H9 (cell line): ENCODE data around the gene SYVN1. TPM values are rescaled to one million over a fixed set of nuclear protein-coding genes. Genes with fewer than 3 reads are reported as not detected.

Experiments used
- DNase-seq: peaks from one replicate; pipeline ENCODE4 v3.0.0-alpha.2; 2017
- H2AFZ ChIP-seq: one replicate; pipeline ENCODE4 v1.6.1; 2013; ENCODE audit warnings: mild to moderate bottlenecking, low read length, control low read depth, moderate library complexity
- H2AK5ac ChIP-seq: 2 replicates; pipeline ENCODE4 v1.6.1; 2013; ENCODE audit warnings: low read length, control low read depth, mixed read lengths; ENCODE audit not compliant: insufficient read length
- H2BK120ac ChIP-seq: one replicate; pipeline ENCODE4 v1.6.1; 2013; ENCODE audit warnings: low read depth, mild to moderate bottlenecking, low read length, control low read depth, inconsistent platforms; ENCODE audit not compliant: poor library complexity, severe bottlenecking
- H2BK12ac ChIP-seq: 2 replicates; pipeline ENCODE4 v1.6.1; 2013; ENCODE audit warnings: low read length, control low read depth, mixed read lengths, low read depth; ENCODE audit not compliant: insufficient read length
- H2BK15ac ChIP-seq: 2 replicates; pipeline ENCODE4 v1.6.1; 2013; ENCODE audit warnings: low read depth, low read length, control low read depth
- H2BK20ac ChIP-seq: one replicate; pipeline ENCODE4 v1.6.1; 2013; ENCODE audit warnings: low read depth, mild to moderate bottlenecking, low read length, control low read depth, inconsistent platforms; ENCODE audit not compliant: poor library complexity, severe bottlenecking
- H2BK5ac ChIP-seq: 2 replicates; pipeline ENCODE4 v1.6.1; 2013; ENCODE audit warnings: low read length, control low read depth, mixed read lengths; ENCODE audit not compliant: insufficient read length
- H3K14ac ChIP-seq: 2 replicates; pipeline ENCODE4 v1.6.1; 2013; ENCODE audit warnings: low read length, control low read depth; ENCODE audit not compliant: insufficient read depth
- H3K18ac ChIP-seq: 2 replicates; pipeline ENCODE4 v1.6.1; 2013; ENCODE audit warnings: low read depth, mild to moderate bottlenecking, mixed read lengths, low read length, control low read depth; ENCODE audit not compliant: insufficient read length
- H3K23ac ChIP-seq: 2 replicates; pipeline ENCODE4 v1.6.1; 2013; ENCODE audit warnings: low read length, control low read depth, mixed read lengths, low read depth; ENCODE audit not compliant: insufficient read length
- H3K23me2 ChIP-seq: 2 replicates; pipeline ENCODE4 v1.6.1; 2013; ENCODE audit warnings: low read depth, mild to moderate bottlenecking, mixed read lengths, low read length, control low read depth; ENCODE audit not compliant: insufficient read length, poor library complexity, severe bottlenecking
- H3K27ac ChIP-seq: 2 replicates; pipeline ENCODE4 v1.5.1; 2013; ENCODE audit warnings: low read length, control low read depth, mixed read lengths, low read depth; ENCODE audit not compliant: insufficient read length
- H3K27me3 ChIP-seq: 2 replicates; pipeline ENCODE4 v1.6.1; 2013; ENCODE audit warnings: low read length, control low read depth, inconsistent platforms; ENCODE audit not compliant: insufficient read depth
- H3K4ac ChIP-seq: 2 replicates; pipeline ENCODE4 v1.6.1; 2013; ENCODE audit warnings: low read depth, mild to moderate bottlenecking, control low read depth, inconsistent platforms, low read length, moderate library complexity
- H3K4me1 ChIP-seq: 2 replicates; pipeline ENCODE4 v1.6.1; 2013; ENCODE audit warnings: low read length, control low read depth, inconsistent platforms; ENCODE audit not compliant: insufficient read depth
- H3K4me2 ChIP-seq: 2 replicates; pipeline ENCODE4 v1.6.1; 2013; ENCODE audit warnings: low read length, control low read depth, mixed read lengths; ENCODE audit not compliant: insufficient read length, insufficient read depth
- H3K56ac ChIP-seq: 2 replicates; pipeline ENCODE4 v1.6.1; 2013; ENCODE audit warnings: low read depth, mild to moderate bottlenecking, mixed read lengths, low read length, control low read depth; ENCODE audit not compliant: insufficient read length
- H3K79me1 ChIP-seq: 2 replicates; pipeline ENCODE4 v1.6.1; 2013; ENCODE audit warnings: low read depth, mild to moderate bottlenecking, moderate library complexity, low read length, control low read depth, inconsistent platforms; ENCODE audit not compliant: insufficient read depth, poor library complexity, severe bottlenecking
- H3K79me2 ChIP-seq: 2 replicates; pipeline ENCODE4 v1.6.1; 2013; ENCODE audit warnings: low read length, control low read depth, inconsistent platforms; ENCODE audit not compliant: insufficient read depth
- H3K9ac ChIP-seq: 2 replicates; pipeline ENCODE4 v1.6.1; 2013; ENCODE audit warnings: low read length, control low read depth, mixed read lengths; ENCODE audit not compliant: insufficient read length; ENCODE audit errors: extremely low read depth
- H3K9me3 ChIP-seq: one replicate; pipeline ENCODE4 v1.6.1; 2013; ENCODE audit warnings: low read depth, low read length, inconsistent platforms; ENCODE audit not compliant: control insufficient read depth
- H3T11ph ChIP-seq: one replicate; pipeline ENCODE4 v1.6.1; 2013; ENCODE audit warnings: mild to moderate bottlenecking, low read length, control low read depth, inconsistent platforms
- H4K20me1 ChIP-seq: one replicate; pipeline ENCODE4 v1.6.1; 2013; ENCODE audit not compliant: control insufficient read depth, insufficient read length, insufficient read depth
- H4K5ac ChIP-seq: 2 replicates; pipeline ENCODE4 v1.6.1; 2013; ENCODE audit warnings: low read depth, mild to moderate bottlenecking, mixed read lengths, low read length, control low read depth; ENCODE audit not compliant: insufficient read length
- H4K8ac ChIP-seq: replicated peaks from 2 replicates; pipeline ENCODE4 v1.6.1; 2013; ENCODE audit warnings: low read length, control low read depth, mixed read lengths, low read depth; ENCODE audit not compliant: insufficient read length
- H4K91ac ChIP-seq: 2 replicates; pipeline ENCODE4 v1.6.1; 2013; ENCODE audit warnings: low read depth, mild to moderate bottlenecking, moderate library complexity, mixed read lengths, low read length, control low read depth; ENCODE audit not compliant: insufficient read length
- H3K27ac Mint-ChIP-seq, 3 experiments: 2 replicates in 2 of 3; 3 replicates in 1 of 3; pipeline ENCODE4 v1.8.0; 2020 to 2021; ENCODE audit warnings: mixed read lengths in 3 of 3, mild to moderate bottlenecking in 1 of 3, moderate library complexity in 1 of 3
- H3K27me3 Mint-ChIP-seq: 2 replicates; pipeline ENCODE4 v1.8.0; 2021; ENCODE audit warnings: low read depth, mild to moderate bottlenecking, moderate library complexity, mixed read lengths
- H3K36me3 Mint-ChIP-seq, 3 experiments: 2 replicates in 2 of 3; 3 replicates in 1 of 3; pipeline ENCODE4 v1.8.0; 2020 to 2021; ENCODE audit warnings: low read depth in 3 of 3, mixed read lengths in 3 of 3; ENCODE audit not compliant: insufficient read depth in 1 of 3
- H3K4me1 Mint-ChIP-seq, 2 experiments: 2 replicates each; pipeline ENCODE4 v1.8.0; 2020; ENCODE audit warnings: mixed read lengths in 2 of 2
- H3K4me3 Mint-ChIP-seq, 2 experiments: 2 replicates in 1 of 2; 3 replicates in 1 of 2; pipeline ENCODE4 v1.8.0; 2020 to 2021; ENCODE audit warnings: mild to moderate bottlenecking in 2 of 2, mixed read lengths in 2 of 2, moderate library complexity in 1 of 2
- H3K9me3 Mint-ChIP-seq, 2 experiments: 2 replicates in 1 of 2; 3 replicates in 1 of 2; pipeline ENCODE4 v1.8.0; 2020; ENCODE audit warnings: mild to moderate bottlenecking in 2 of 2, mixed read lengths in 2 of 2, moderate library complexity in 1 of 2
- CTCF ChIP-seq: fragments of 200-600 bp; sonication (generic); conservative IDR thresholded peaks from 3 replicates; pipeline ENCODE4 v1.8.0; 2021; ENCODE audit warnings: antibody characterized with exemption, mild to moderate bottlenecking
- WGBS: extraction: QIAGEN DNeasy Blood & Tissue Kit; methylation state at CpG from one replicate; pipeline ENCODE4 v1.1.7; 2013; ENCODE audit warnings: missing lambda C conversion rate, low lambda C conversion rate, mixed read lengths; ENCODE audit not compliant: insufficient read length; ENCODE audit errors: extremely low coverage; 5-methylcytosine and 5-hydroxymethylcytosine counted together
- total RNA-seq: library from RNA; stranded (reverse); gene quantifications from 2 replicates; pipeline ENCODE4 v1.2.1, GENCODE V29; 2021

Gene SYVN1
- total RNA-seq, 1 experiment from 2014 or later = 31.6 TPM

GRCh38 chr11:65163684-65164083, 29.4 kb upstream of the SYVN1 start:
- no peaks in the 10 kb centered on the region for H3K79me1 ChIP-seq
- H3K4ac ChIP-seq = no peak overlapping the region
- no peak overlapping the region for H4K5ac ChIP-seq
- no CpG with 5 or more reads among the region's 2 CpGs for WGBS
- H3K79me2 ChIP-seq = no peaks in the 10 kb centered on the region
- no peak overlapping the region for H3T11ph ChIP-seq
- no peak overlapping the region for H2BK12ac ChIP-seq
- H3K14ac ChIP-seq = no peak overlapping the region
- Mint-ChIP-seq H3K36me3 (no peaks in the 10 kb centered on the region), H3K9me3 (no peaks in the 10 kb centered on the region), H3K4me1 (peaks cover 0 to 7% of the 10 kb centered on the region in 2 experiments; a peak in 2 of 4 replicates), H3K27me3 (peaks cover 6% of the 10 kb centered on the region), H3K27ac (no peak overlapping the region), H3K4me3 (no peak overlapping the region)
- no peak overlapping the region for H3K27ac ChIP-seq
- H2BK20ac ChIP-seq = no peak overlapping the region
- no peak overlapping the region for H3K56ac ChIP-seq
- H2AFZ ChIP-seq = no peak overlapping the region
- H2BK120ac ChIP-seq = no peak overlapping the region
- H3K4me2 ChIP-seq = no peak overlapping the region
- no peaks in the 10 kb centered on the region for H3K27me3 ChIP-seq
- no peaks in the 10 kb centered on the region for H3K23me2 ChIP-seq
- no peaks in the 10 kb centered on the region for H4K20me1 ChIP-seq
- no peak overlapping the region for H4K8ac ChIP-seq
- no peak overlapping the region for H2AK5ac ChIP-seq
- H2BK15ac ChIP-seq = no peak overlapping the region
- DNase-seq = no peak
- H3K4me1 ChIP-seq = no peaks in the 10 kb centered on the region
- H3K9me3 ChIP-seq = no peaks in the 10 kb centered on the region
- no peak for TF ChIP-seq CTCF
- H3K18ac ChIP-seq = no peak overlapping the region
- no peak overlapping the region for H3K9ac ChIP-seq
- no peak overlapping the region for H3K23ac ChIP-seq
- H2BK5ac ChIP-seq = no peak overlapping the region
- no peak overlapping the region for H4K91ac ChIP-seq
